ENCODE measurements around the gene COPZ2.

DNA sequence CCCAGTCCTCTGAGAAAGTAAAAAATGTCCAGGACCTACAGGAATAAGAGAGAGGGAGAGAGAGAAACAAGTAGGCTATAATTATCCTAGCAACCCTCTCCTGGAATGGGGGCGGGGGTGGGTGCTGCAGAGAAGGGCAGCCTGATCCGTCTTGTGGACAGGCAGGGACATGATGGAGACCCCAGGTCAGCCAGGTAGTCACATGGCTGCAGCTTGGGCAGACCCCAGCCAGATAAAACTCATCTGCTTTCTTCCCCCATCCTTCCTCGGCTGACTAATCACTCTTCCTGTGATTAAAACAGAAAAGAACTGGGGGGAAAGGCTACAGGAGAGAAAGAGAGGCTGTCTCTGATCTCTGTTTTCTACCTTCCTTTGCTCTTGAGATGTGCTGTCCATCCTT is 32.6 kb downstream of the COPZ2 start:
- TF ChIP-seq POLR2AphosphoS5 (IDR thresholded peaks at IDR 0.05; ENCODE audit: low read depth, low read length) (no peak), POU2F2 (IDR thresholded peaks at IDR 0.05; ENCODE audit: low read depth, low read length) (no peak), POLR2A (IDR thresholded peaks at IDR 0.05; ENCODE audit: low read depth, low read length) (no peak)
